GM18502 (cell line): Measurements from ENCODE around the gene GPR33.

Experiments
- ATAC-seq: cut with Tn5 transposase; IDR thresholded peaks from one replicate; pipeline ENCODE4 v1.9.1; 2021; ENCODE audit warnings: mild to moderate bottlenecking; ENCODE audit not compliant: unreplicated experiment, poor library complexity

GPR33 gene, protein sequence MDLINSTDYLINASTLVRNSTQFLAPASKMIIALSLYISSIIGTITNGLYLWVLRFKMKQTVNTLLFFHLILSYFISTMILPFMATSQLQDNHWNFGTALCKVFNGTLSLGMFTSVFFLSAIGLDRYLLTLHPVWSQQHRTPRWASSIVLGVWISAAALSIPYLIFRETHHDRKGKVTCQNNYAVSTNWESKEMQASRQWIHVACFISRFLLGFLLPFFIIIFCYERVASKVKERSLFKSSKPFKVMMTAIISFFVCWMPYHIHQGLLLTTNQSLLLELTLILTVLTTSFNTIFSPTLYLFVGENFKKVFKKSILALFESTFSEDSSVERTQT

DNA sequence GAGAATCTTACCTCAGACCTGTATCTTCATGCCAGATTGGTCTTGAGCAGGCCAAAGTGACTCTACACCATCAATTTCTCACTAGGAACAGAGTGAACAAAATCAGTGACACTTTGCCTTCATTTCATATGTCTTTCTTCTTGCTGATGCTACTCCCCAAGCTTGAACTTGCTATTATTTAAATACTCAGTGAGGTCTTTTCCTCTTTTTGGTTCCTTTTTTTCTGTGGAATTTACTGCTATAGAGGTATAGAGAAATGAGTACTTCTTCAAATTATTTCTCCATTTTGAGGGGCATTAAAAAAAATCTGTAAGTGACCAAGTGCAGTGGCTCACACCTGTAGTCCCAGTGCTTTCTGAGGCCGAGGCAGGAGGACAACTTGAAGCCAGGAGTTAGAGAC, at the start of gene GPR33:
TSS of gene GPR33 (minus strand) at position 154 of the 400 bp plus-strand sequence. CDS start 4,074 bp downstream, outside the sequence.
- ATAC-seq = no peak

DNA sequence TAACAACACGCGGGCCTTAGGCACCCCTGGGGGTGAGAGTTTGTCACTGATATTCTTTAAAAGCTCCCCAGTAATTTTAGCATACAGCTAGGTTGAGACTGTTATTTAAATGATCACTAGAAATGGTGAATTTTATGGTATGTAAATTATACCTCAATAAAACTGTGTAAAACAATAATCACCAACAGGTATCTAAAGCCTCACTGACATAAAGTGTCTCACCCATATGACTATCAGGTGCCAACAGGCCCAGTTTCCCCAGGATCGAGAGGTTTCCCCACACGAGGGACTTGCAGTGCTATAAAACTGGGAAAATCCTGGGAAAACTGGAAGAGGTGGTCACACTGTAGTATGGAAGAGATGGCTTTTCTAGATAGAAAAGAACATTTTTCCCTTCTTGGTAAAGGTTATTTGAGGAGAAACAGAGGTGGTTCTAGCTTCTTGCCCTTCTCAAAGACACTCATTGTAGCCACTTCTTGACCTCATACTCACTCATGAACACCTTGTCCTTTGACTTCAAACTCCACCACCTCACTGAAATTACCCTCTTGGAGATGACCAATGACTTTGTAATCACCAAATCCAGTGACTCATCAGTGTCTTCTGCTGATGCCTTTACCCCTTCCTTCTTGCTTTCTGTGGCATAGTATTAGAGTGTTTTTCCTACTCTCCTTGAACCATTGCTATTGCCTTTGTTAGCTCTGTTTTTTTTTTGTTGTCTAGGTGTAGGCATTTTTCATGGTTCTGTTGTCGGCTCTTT, 48.5 kb upstream of the GPR33 start:
- ATAC-seq = no peak

DNA sequence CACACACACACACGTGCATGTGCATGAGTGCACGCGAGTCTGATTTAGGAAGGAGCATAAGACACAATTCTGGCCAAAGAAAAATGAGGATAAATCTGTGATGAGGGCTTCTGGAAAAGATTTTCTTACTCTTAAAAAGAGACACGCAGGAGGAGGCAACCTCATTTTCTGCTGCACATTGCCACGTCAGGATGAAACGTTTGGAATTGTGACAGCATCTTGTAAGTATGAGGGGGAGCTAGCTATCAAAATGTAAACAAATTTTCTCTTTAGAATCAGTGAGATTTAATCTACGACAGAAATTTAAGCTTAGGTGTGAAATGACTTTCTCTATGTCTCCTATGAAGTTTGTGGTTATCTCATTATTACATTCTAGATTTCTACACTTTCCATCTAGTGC, 42.3 kb upstream of the GPR33 start:
- ATAC-seq = no peak

DNA sequence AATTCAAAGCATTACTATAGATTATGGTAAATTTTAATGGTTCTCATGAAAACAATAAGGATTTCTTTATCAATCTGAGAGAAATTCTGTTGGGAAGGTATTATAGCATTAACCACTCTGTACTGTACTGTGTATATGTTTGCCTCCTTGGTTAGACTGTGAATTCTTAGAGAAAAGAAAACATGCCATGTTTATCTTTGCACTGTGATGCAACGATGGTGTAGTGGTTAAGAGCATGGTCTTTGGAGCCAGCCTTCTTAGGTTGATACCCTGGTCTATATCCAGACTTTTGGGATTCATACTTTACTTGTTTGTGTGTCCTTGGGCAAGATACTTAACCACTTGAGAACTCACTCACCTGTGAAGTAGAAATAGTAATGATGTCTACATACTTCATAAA, 41.2 kb upstream of the GPR33 start:
- ATAC-seq = no peak

DNA sequence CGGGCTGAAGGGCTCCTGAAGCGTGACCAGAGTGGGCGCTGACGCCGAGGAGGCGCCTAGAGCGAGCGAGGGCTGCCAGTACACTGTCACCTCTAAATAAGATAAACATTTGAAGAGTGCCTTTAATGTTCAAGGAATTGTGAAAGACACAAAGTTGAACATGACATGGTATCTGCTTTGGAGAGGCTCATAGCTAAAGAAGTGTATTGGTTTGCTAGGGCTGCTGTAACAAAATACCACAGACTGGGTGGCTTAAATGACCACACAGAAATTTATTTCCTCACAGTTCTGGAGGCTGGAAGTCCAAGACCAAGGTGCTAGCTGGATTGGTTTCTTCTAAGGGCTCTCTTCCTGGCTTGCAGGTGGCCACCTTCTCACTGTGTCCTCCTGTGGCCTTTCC, 39.7 kb upstream of the GPR33 start:
- ATAC-seq = no peak

DNA sequence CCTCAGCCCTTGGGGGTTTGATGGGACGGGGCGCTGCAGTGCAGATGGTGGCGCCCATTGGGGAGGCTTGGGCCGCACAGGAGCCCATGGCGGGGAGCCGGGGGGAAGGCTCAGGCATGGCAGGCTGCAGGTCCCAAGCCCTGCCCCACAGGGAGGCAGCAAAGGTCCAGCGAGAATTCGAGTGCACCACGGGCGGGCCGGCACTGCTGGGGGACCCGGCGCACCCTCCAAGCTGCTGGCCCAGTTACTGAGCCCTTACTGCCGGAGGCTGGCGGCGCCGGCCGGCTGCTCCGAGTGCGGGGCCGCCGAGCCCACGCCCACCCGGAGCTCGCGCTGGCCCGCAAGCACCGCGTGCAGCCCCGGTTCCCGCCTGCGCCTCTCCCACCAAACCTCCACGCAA, 39.2 kb upstream of the GPR33 start:
- no peak for ATAC-seq

DNA sequence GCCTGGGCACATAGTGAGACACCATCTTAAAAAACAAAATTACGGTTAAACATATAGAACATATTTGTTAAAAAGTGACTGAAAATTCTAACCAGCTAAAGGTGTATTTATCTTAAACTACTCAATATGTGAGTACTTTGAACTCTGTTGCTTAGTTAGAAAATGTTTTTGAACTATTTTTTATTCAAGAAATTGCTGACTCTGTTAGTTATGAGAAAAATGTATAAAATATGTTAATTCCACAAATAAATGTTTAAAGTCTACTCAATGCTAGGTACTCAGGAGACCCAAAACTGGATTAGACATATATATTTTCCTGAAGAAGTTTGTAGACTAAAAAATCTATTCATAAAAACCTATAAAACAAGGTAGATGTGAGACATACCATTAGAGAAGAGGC, 23.0 kb upstream of the GPR33 start:
- no peak for ATAC-seq

DNA sequence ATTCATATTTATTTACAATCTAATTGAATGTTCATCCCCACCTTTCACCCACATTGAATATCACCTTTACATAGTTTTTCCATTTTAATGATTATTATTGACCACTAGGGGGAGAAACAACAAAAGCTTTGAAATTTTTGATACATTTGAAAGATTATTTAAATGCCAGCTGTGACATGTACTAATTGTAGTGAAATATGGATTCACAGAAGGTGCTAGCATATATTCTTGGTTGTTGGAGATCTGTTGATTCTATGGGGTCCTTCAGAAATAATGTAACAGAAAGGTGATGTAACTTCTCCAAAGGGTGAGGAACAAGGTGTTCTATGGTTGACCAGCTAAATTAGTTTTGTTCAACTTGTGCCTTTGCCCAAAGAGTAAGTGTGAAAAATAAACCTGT, 22.4 kb upstream of the GPR33 start:
- ATAC-seq = no peak

DNA sequence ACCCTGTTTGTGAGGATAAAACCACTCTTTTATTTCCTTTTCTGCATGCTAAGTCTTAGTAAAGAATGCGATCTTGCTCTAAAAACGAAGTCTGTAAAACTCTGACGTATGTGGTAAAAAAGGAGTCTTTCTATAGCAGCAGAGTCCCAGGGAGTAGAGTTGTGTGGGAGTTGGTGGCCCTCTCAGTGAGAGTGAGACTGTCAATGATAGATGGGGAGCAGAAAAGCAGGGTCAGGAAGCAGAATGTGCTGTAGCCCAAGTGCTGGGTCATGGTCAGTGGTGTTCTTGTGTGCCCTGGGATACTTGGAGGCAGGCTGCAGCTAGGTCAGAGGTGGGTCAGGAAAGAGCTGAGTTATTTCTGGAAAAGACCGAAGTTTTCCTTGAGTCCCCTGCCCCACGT, 20.3 kb upstream of the GPR33 start:
- ATAC-seq = no peak

DNA sequence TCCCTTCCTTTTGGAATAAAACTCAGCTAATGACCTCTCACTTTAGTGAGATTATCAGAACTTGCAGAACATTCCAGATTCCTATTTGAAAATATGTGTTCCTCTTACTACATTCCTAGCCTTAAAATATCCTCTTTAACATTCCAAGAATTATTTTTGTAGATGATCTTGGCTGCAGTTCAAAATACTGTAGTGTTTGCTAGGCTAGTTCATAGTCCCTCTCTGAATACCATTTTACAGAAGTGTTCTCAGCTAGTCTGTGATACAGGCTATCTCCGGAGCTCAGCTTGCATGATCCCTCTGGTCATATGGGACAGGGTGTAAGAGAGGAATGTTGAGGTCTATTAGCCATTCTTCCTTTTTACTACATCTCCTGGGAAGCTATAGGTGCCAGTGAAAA, 17.6 kb upstream of the GPR33 start:
- no peak for ATAC-seq

DNA sequence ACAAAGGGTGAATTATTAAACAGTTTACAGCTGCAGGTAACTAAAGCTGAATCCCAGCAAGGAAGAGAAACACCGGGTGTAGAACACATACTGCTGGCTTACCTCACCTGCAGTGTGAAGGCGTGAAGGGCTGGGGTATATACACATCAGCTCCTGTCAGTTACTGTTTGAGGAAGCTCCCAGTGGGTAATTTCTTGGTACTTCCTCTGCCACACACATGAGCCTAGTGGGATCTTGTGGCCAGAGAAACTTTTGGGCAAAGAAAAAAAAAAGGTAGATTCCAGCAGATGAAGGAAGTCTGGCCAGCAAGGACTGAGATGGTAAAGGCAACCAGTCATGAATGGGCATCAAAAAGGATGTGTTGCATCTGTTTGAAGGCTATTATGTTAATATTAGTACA, 14.0 kb upstream of the GPR33 start:
- no peak for ATAC-seq

DNA sequence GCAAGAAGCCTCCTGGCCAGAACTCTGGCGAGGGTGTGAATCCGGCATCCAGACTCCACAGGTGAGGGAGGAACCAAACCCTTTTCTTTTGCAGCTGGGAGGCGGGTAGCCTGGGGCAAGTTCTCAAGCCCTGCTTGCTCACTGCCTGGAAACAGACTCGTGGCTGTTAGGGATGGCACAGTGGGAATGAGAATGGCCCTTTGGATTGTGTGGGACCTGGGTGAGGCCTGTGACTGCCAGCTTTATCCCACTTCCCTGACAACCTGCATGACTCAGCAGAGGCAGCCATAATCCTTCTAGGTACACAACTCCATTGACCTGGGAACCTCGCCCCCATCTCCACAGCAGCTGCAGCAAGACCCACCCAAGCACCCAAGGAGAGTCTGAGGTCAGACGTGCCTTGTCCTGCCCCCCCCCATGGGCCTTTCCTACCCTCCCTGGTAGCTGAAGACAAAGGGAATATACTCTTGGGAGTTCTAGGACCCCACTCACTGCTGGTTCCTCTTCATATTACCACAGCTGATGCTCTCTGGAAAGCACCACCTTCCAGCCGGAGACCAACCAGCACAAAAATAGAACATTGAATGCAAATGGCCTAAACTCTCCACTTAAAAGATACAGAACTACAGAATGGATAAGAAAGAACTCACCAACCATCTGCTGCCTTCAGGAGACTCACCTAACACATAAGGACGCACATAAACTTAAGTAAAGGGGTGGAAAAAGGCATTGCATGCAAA, 5.1 kb upstream of the GPR33 start:
- no peak for ATAC-seq

DNA sequence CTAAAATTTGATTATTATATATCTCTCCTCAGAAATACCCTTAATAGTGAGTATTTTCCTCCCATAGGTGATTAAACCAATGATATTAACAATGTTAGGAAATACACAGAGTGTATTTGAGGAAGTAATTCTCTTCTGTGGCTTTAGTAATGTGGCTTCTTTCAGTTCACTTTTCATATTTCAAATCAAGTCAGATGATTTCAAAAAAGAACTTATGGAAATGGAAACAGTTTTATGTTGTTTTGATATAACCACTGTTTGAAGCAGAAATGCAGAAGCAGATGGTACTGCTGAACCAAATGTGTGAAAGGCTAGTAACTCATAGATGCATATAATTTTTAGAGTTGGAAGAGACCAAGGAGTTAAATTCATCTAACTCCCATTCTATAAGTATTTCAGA, 1.9 kb upstream of the GPR33 start:
- peak; percentile 77 for ATAC-seq

DNA sequence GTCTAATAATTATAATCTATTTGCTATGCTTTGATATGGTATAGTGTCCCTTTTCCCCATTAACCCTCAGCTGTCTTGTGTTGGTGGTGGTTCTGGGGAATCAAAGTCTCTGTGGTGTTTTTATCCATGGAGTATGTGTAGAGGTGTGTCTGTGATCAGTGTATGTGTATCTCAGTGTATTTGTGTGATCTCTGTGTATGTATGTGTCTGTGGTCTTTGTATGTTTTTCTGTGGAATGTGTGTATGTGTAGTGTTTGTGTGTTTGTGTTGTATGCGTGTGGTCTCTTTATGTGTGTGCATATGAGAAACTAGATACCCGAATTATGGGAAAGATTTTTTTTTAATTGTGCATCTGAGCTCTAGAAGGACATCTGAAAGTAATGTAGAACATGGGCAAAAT, 1.1 kb downstream of the GPR33 start:
- no peak for ATAC-seq

DNA sequence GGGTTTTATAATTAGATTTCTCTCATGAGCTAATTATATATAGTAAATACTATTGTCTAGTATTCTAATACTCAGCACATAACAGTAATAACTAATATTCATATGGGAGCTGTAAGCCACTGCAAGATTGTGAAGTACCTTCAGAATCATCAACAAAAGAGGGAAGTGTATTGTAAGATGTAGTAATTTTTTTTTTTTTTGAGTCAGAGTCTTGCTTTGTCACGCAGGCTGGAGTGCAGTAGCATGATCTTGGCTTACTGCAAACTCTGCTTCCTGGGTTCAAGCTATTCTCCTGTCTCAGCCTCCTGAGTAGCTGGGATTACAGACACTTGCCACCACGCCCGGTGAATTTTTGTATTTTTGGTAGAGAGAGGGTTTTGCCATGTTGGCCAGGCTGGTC, 3.1 kb downstream of the GPR33 start:
- ATAC-seq = no peak

DNA sequence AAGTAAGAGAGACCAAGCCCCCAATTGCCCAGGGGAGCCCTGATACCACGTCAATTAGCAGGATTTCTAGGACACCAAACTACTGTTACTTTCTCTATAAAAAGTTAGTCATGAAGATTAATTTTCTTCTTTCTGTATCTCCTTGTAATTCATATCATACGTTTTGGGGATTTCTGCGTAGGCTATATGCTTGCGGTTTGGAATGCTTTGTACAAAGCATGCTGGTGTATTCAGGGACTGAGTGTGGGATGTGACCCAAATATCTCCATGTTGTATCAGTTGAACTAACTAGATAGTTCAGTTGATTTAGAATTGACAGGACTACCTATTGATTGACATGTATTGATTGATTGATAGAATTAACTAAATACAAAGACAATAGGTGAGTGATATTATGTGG, 7.7 kb downstream of the GPR33 start:
- no peak for ATAC-seq

DNA sequence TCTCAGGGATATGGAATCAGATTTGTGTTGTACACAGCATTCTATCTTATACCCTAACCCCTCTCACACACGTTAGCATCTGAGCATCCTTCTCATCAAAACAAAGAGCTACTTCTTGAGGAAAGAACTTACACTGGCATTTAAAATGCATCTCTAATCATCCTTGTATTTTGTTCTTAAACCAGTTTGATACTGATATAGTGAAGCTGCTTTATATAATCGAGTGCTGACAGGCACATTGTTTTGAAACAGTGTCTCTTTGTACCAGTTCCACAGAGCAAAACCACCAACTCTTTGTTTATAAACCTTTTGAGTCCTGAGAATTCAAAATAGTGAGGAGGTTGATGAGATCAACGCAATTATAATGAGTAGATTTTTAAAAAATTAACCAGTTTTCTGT, 8.8 kb downstream of the GPR33 start:
- ATAC-seq = no peak

DNA sequence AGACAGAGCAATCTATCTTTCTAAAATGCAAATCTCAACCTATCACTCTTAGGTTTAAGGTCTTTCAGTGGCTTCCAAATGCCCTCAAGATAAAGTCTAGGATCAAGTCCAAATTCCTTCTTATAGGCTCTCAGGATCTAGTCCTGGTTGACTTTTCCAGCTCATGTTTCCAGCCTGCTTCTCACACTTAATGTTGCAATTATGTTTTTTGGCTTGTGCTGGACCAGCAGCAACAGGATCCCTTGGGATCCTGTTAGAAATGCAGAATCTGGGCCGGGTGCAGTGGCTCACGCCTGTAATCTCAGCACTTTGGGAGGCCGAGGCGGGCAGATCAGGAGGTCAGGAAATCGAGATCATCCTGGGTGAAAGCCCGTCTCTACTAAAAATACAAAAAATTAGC, 10.6 kb downstream of the GPR33 start:
- ATAC-seq = no peak

DNA sequence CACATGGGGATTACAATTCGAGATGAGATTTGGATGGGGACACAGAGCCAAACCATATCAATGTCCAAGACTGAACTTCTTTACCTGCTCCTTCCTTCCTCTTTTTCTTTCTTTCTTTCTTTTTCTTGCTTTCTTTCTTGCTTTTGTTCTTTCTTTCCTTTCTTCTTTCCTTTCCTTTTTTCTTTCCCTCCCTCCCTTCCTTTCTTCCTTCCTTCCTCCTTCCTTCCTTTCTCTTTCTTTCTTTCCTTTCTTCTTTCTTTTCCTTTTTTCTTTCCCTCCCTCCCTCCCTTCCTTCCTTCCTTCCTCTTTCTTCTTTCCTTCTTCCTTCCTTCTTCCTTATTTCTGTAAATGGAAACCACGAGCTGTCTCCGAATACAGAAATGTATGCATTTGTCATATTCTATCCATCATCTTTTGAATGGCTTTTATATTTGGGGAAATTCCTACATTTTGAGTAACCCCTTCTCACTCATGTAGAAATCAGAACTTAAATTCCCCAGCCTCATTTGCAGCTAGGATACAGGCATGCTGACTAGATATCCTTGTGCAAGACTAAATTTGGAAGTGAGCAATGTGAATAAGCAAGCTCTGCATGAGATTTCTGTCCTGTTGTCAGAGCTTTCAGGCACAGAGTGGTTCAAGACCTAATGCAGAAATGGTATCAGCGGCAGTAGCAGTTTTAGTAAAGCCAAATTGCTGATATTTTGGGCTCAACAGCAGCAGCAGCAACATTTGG, 11.5 kb downstream of the GPR33 start:
- no peak for ATAC-seq

DNA sequence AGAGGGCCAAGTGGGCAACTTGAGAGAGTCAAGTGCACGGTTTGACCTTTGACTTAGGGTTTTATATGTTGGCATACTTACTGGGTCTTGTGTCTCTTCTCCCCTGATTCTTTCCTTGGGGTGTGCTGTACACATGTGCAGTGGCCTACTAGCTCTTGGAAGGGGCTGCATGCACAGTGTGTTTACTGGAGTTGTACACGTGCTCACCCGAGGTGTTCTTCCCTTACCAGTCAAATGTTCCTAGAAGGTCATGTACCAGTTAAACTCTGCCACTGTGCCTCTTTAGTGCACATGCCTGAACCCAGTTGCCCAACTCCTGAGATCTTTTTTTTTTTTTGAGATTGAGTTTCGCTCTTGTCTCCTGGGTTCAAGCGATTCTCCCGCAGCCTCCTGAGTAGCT, 21.3 kb downstream of the GPR33 start:
- no peak for ATAC-seq

DNA sequence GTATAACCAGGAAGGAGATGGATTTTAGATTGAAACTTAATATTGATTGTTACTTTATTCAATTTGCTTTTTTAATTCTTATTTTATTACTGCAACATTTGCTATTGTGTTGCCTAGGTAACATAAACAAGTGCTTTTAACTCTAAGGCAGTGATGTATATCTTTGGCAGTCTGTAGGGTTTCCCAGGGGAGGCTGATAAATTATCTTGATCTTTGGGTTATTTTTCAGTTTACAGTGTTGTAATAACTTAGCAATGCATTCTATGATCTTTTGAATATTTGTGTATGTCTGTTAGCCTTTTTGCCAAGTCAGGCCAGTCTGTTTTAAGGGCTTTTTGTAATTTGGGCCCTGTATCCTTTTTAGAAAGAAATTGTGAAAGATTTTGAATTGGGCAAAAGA, 22.7 kb downstream of the GPR33 start:
- ATAC-seq = no peak
